Mononuclear cell (primary cell): ENCODE results near the gene C1orf105. TPM values are rescaled to one million over a fixed set of nuclear protein-coding genes. Genes with fewer than 3 reads are reported as not detected.

ENCODE experiments used
- H3K27me3 ChIP-seq: 2 replicates; pipeline ENCODE4 v1.6.0; 2011; ENCODE audit warnings: low read length, control low read depth; ENCODE audit not compliant: insufficient read depth
- H3K4me1 ChIP-seq: 2 replicates; pipeline ENCODE4 v1.5.1; 2011; ENCODE audit warnings: mild to moderate bottlenecking, low read length, control low read depth; ENCODE audit not compliant: insufficient read depth
- H3K4me3 ChIP-seq: 2 replicates; pipeline ENCODE4 v1.5.1; 2011; ENCODE audit warnings: mild to moderate bottlenecking, low read length, moderate library complexity
- H3K9me3 ChIP-seq: 2 replicates; pipeline ENCODE4 v1.5.1; 2011; ENCODE audit warnings: low read depth, mild to moderate bottlenecking, control low read depth, low read length
- total RNA-seq: library from RNA; depleted of rRNA; stranded (reverse); fragments of >200 nt; gene quantifications from one replicate; pipeline ENCODE4 v1.2.3, GENCODE V29; 2012

Gene C1orf105
- total RNA-seq, 1 donor: not detected

GRCh38 chr1:172402878-172403569 lies 17.5 kb upstream of the C1orf105 start:
- Histone ChIP-seq H3K4me3 (no peak overlapping the region), H3K4me1 (peaks cover 8% of the 10 kb centered on the region), H3K9me3 (no peaks in the 10 kb centered on the region), H3K27me3 (no peaks in the 10 kb centered on the region)

GRCh38 chr1:172404121-172404520 lies 16.4 kb upstream of the C1orf105 start:
- H3K27me3 ChIP-seq: no peaks in the 10 kb centered on the region
- H3K9me3 ChIP-seq: no peaks in the 10 kb centered on the region
- H3K4me1 ChIP-seq: peaks cover 7% of the 10 kb centered on the region
- H3K4me3 ChIP-seq: no peak overlapping the region

GRCh38 chr1:172405912-172406311 lies 14.6 kb upstream of the C1orf105 start:
- Histone ChIP-seq H3K27me3 (no peaks in the 10 kb centered on the region), H3K4me1 (no peaks in the 10 kb centered on the region), H3K9me3 (no peaks in the 10 kb centered on the region), H3K4me3 (no peak overlapping the region)

GRCh38 chr1:172406968-172407367 lies 13.5 kb upstream of the C1orf105 start:
- Histone ChIP-seq H3K27me3 (no peaks in the 10 kb centered on the region), H3K9me3 (no peaks in the 10 kb centered on the region), H3K4me1 (no peaks in the 10 kb centered on the region), H3K4me3 (no peak overlapping the region)

- H3K9me3 ChIP-seq: no peaks in the 10 kb centered on the region
These were observed 11.5 kb upstream of the C1orf105 start for GRCh38 chr1:172408958-172409357.

GRCh38 chr1:172410027-172410426 lies 10.5 kb upstream of the C1orf105 start:
- Histone ChIP-seq H3K4me3 (no peak overlapping the region), H3K27me3 (no peaks in the 10 kb centered on the region), H3K4me1 (no peaks in the 10 kb centered on the region), H3K9me3 (no peaks in the 10 kb centered on the region)

More at GRCh38 chr1:172408958-172409357, 11.5 kb upstream of the C1orf105 start:
- H3K4me3 ChIP-seq: no peak overlapping the region
- H3K4me1 ChIP-seq: no peaks in the 10 kb centered on the region
- H3K27me3 ChIP-seq: no peaks in the 10 kb centered on the region

- Histone ChIP-seq H3K4me3 (no peak overlapping the region), H3K27me3 (no peaks in the 10 kb centered on the region), H3K4me1 (no peaks in the 10 kb centered on the region), H3K9me3 (no peaks in the 10 kb centered on the region)
These were observed 8.6 kb upstream of the C1orf105 start for GRCh38 chr1:172411791-172412338.

GRCh38 chr1:172414331-172414730 lies 6.2 kb upstream of the C1orf105 start:
- Histone ChIP-seq H3K4me3 (no peak overlapping the region), H3K27me3 (no peaks in the 10 kb centered on the region), H3K4me1 (no peaks in the 10 kb centered on the region)

GRCh38 chr1:172416496-172417035 lies 3.9 kb upstream of the C1orf105 start:
- Histone ChIP-seq H3K4me3 (no peak overlapping the region), H3K27me3 (no peaks in the 10 kb centered on the region), H3K4me1 (no peaks in the 10 kb centered on the region), H3K9me3 (no peaks in the 10 kb centered on the region)

More at GRCh38 chr1:172414331-172414730, 6.2 kb upstream of the C1orf105 start:
- H3K9me3 ChIP-seq: no peaks in the 10 kb centered on the region

- H3K4me1 ChIP-seq: no peaks in the 10 kb centered on the region
- no peaks in the 10 kb centered on the region for H3K27me3 ChIP-seq
- H3K4me3 ChIP-seq: no peak overlapping the region
- no peaks in the 10 kb centered on the region for H3K9me3 ChIP-seq
These were observed 2.9 kb upstream of the C1orf105 start for GRCh38 chr1:172417557-172417956.

GRCh38 chr1:172421974-172422604 lies 1.6 kb downstream of the C1orf105 start:
- Histone ChIP-seq H3K9me3 (no peaks in the 10 kb centered on the region), H3K27me3 (no peaks in the 10 kb centered on the region), H3K4me1 (peaks cover 5% of the 10 kb centered on the region), H3K4me3 (no peak overlapping the region)

GRCh38 chr1:172423336-172423735 lies 2.9 kb downstream of the C1orf105 start:
- Histone ChIP-seq H3K4me3 (no peak overlapping the region), H3K9me3 (no peaks in the 10 kb centered on the region), H3K4me1 (peaks cover 10% of the 10 kb centered on the region), H3K27me3 (no peaks in the 10 kb centered on the region)

- H3K27me3 ChIP-seq: no peaks in the 10 kb centered on the region
- H3K9me3 ChIP-seq: no peaks in the 10 kb centered on the region
- peaks cover 10% of the 10 kb centered on the region for H3K4me1 ChIP-seq
- H3K4me3 ChIP-seq: no peak overlapping the region
These were observed 4.9 kb downstream of the C1orf105 start for GRCh38 chr1:172425339-172425738.

GRCh38 chr1:172427191-172427590 lies 6.7 kb downstream of the C1orf105 start:
- H3K4me3 ChIP-seq: no peak overlapping the region
- peaks cover 20% of the 10 kb centered on the region for H3K4me1 ChIP-seq

GRCh38 chr1:172429331-172430127 lies 9.0 kb downstream of the C1orf105 start:
- peaks cover 21% of the 10 kb centered on the region for H3K4me1 ChIP-seq
- H3K27me3 ChIP-seq: no peaks in the 10 kb centered on the region
- H3K4me3 ChIP-seq: no peak overlapping the region
- no peaks in the 10 kb centered on the region for H3K9me3 ChIP-seq

More at GRCh38 chr1:172427191-172427590, 6.7 kb downstream of the C1orf105 start:
- no peaks in the 10 kb centered on the region for H3K27me3 ChIP-seq
- no peaks in the 10 kb centered on the region for H3K9me3 ChIP-seq
